ENCODE data around the gene MMP24OS. TPM values are rescaled to one million over a fixed set of nuclear protein-coding genes. Genes with fewer than 3 reads are reported as not detected.

MMP24OS gene
- total and polyA plus RNA-seq, 4 donors, result 5.2 to 16.0 (median 10.3) TPM

DNA sequence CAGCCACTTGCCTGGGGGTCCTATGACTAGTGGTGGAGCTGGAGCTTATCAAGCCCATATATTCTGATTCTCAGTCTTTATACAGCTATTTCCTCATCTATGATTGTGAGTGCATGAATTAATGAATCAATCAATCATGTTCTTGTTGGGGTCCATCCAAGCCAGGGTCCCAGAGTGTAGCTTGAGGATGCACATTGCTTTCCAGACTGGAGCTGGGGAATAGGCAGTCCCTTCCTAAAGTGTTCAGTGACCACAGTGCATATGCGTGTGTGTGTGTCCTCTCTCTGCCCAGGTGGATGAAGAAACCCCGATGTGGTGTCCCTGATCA, 26.3 kb downstream of the MMP24OS start:
- no peak overlapping the region for H3K9ac ChIP-seq (ENCODE audit: low read depth in 1 of 2, low read length in 2 of 2)
- no peak overlapping the region for H3K27ac ChIP-seq (ENCODE audit: low read depth in 1 of 2, low read length in 2 of 2)
- WGBS, result 94% methylated on average over 2 of the region's 2 CpGs
- H3K36me3 ChIP-seq (ENCODE audit: control insufficient read depth in 4 of 4, insufficient read depth in 3 of 4, low read depth in 1 of 4, low read length in 3 of 4), result no peaks in the 10 kb centered on the region
- no peaks in the 10 kb centered on the region for H3K27me3 ChIP-seq (ENCODE audit: control insufficient read depth in 4 of 4, insufficient read depth in 4 of 4, low read length in 3 of 4)
- no peak for DNase-seq (ENCODE audit: low spot score)
- H3K9me3 ChIP-seq (ENCODE audit: control insufficient read depth in 4 of 4, low read length in 3 of 4), result no peaks in the 10 kb centered on the region
- H3K4me1 ChIP-seq (ENCODE audit: control insufficient read depth in 4 of 4, insufficient read depth in 4 of 4, low read length in 3 of 4), result no peaks in the 10 kb centered on the region
- no peak overlapping the region for H3K4me3 ChIP-seq (ENCODE audit: low read depth in 1 of 3, low read length in 3 of 3)
- TF ChIP-seq RXRA (IDR thresholded peaks at IDR 0.05) (no peak), FOXA2 (IDR thresholded peaks at IDR 0.05) (no peak), FOXA1 (IDR thresholded peaks at IDR 0.05) (no peak), NR2F2 (IDR thresholded peaks at IDR 0.05) (no peak), RAD21 (IDR thresholded peaks at IDR 0.05) (no peak), TAF1 (conservative IDR thresholded peaks at IDR 0.05) (no peak), EGR1 (IDR thresholded peaks at IDR 0.05; ENCODE audit: low read depth in 2 of 2) (no peak), JUND (IDR thresholded peaks at IDR 0.05) (no peak)
- TF ChIP-seq, protein P1, sequence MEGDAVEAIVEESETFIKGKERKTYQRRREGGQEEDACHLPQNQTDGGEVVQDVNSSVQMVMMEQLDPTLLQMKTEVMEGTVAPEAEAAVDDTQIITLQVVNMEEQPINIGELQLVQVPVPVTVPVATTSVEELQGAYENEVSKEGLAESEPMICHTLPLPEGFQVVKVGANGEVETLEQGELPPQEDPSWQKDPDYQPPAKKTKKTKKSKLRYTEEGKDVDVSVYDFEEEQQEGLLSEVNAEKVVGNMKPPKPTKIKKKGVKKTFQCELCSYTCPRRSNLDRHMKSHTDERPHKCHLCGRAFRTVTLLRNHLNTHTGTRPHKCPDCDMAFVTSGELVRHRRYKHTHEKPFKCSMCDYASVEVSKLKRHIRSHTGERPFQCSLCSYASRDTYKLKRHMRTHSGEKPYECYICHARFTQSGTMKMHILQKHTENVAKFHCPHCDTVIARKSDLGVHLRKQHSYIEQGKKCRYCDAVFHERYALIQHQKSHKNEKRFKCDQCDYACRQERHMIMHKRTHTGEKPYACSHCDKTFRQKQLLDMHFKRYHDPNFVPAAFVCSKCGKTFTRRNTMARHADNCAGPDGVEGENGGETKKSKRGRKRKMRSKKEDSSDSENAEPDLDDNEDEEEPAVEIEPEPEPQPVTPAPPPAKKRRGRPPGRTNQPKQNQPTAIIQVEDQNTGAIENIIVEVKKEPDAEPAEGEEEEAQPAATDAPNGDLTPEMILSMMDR (IDR thresholded peaks at IDR 0.05; ENCODE audit: low read depth, low read length, missing input control), result no peak
- TF ChIP-seq, protein P2, sequence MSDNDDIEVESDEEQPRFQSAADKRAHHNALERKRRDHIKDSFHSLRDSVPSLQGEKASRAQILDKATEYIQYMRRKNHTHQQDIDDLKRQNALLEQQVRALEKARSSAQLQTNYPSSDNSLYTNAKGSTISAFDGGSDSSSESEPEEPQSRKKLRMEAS (IDR thresholded peaks at IDR 0.05), result no peak
- TF ChIP-seq, protein P3, sequence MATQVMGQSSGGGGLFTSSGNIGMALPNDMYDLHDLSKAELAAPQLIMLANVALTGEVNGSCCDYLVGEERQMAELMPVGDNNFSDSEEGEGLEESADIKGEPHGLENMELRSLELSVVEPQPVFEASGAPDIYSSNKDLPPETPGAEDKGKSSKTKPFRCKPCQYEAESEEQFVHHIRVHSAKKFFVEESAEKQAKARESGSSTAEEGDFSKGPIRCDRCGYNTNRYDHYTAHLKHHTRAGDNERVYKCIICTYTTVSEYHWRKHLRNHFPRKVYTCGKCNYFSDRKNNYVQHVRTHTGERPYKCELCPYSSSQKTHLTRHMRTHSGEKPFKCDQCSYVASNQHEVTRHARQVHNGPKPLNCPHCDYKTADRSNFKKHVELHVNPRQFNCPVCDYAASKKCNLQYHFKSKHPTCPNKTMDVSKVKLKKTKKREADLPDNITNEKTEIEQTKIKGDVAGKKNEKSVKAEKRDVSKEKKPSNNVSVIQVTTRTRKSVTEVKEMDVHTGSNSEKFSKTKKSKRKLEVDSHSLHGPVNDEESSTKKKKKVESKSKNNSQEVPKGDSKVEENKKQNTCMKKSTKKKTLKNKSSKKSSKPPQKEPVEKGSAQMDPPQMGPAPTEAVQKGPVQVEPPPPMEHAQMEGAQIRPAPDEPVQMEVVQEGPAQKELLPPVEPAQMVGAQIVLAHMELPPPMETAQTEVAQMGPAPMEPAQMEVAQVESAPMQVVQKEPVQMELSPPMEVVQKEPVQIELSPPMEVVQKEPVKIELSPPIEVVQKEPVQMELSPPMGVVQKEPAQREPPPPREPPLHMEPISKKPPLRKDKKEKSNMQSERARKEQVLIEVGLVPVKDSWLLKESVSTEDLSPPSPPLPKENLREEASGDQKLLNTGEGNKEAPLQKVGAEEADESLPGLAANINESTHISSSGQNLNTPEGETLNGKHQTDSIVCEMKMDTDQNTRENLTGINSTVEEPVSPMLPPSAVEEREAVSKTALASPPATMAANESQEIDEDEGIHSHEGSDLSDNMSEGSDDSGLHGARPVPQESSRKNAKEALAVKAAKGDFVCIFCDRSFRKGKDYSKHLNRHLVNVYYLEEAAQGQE (IDR thresholded peaks at IDR 0.05), result no peak

DNA sequence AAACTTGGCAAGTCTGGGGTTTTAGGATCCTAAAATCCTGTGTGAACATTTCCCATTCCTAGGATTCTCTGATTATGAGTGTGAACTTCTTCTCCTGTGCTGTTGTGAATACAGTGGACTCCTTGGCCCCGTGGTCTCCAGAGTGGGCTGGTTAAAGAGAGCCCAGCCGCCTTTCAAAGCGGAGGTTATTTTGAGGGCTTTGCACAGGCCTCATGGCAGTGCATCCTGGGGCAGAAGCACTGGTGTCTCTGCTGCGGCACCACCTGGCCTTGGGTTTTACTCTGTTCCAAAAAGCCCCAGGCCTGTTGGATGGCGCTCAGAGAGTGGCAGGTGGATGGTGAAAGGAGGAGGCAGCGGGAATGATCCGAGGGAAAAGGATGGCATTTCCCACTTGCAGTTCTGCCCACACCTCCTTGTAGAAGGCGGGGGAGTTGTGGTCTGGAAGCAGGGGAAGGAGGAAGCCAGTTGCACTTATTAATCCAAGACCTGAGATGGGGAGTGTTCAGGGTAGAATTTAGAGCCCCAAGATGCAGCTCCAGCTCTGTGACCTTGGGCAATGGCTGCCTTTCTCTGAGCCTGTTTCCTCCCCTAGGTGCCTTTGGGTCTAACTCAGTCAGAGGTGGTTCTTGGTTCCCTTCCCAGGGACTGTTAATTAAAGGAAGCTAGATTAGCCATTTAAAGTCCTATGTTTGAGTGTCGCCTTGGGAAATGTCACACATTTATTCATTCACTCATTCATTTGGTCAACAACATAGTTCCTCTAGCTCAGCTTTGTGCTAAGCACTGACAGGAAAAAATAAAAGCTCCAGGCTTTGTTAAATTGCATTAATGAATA, 29.1 kb downstream of the MMP24OS start:
- Histone ChIP-seq H3K27me3 (ENCODE audit: control insufficient read depth in 4 of 4, insufficient read depth in 4 of 4, low read length in 3 of 4) (no peaks in the 10 kb centered on the region), H3K9ac (ENCODE audit: low read depth in 1 of 2, low read length in 2 of 2) (no peak overlapping the region), H3K27ac (ENCODE audit: low read depth in 1 of 2, low read length in 2 of 2) (no peak overlapping the region), H3K4me3 (ENCODE audit: low read depth in 1 of 3, low read length in 3 of 3) (no peak overlapping the region), H3K36me3 (ENCODE audit: control insufficient read depth in 4 of 4, insufficient read depth in 3 of 4, low read depth in 1 of 4, low read length in 3 of 4) (no peaks in the 10 kb centered on the region), H3K4me1 (ENCODE audit: control insufficient read depth in 4 of 4, insufficient read depth in 4 of 4, low read length in 3 of 4) (no peaks in the 10 kb centered on the region), H3K9me3 (ENCODE audit: control insufficient read depth in 4 of 4, low read length in 3 of 4) (no peaks in the 10 kb centered on the region)
- no peak for DNase-seq (ENCODE audit: low spot score)
- WGBS, result 93% methylated on average over 9 of the region's 9 CpGs
- TF ChIP-seq NR2F2 (IDR thresholded peaks at IDR 0.05) (no peak), EGR1 (IDR thresholded peaks at IDR 0.05; ENCODE audit: low read depth in 2 of 2) (no peak), RAD21 (IDR thresholded peaks at IDR 0.05) (no peak), RXRA (IDR thresholded peaks at IDR 0.05) (no peak), TAF1 (conservative IDR thresholded peaks at IDR 0.05) (no peak), FOXA1 (IDR thresholded peaks at IDR 0.05) (no peak), SP1 (IDR thresholded peaks at IDR 0.05) (no peak), FOXA2 (IDR thresholded peaks at IDR 0.05) (no peak), YY1 (IDR thresholded peaks at IDR 0.05) (no peak)
- TF ChIP-seq, protein P2 (IDR thresholded peaks at IDR 0.05), result no peak
- TF ChIP-seq, protein P4, sequence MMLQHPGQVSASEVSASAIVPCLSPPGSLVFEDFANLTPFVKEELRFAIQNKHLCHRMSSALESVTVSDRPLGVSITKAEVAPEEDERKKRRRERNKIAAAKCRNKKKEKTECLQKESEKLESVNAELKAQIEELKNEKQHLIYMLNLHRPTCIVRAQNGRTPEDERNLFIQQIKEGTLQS (IDR thresholded peaks at IDR 0.05), result no peak
- TF ChIP-seq, protein P5, sequence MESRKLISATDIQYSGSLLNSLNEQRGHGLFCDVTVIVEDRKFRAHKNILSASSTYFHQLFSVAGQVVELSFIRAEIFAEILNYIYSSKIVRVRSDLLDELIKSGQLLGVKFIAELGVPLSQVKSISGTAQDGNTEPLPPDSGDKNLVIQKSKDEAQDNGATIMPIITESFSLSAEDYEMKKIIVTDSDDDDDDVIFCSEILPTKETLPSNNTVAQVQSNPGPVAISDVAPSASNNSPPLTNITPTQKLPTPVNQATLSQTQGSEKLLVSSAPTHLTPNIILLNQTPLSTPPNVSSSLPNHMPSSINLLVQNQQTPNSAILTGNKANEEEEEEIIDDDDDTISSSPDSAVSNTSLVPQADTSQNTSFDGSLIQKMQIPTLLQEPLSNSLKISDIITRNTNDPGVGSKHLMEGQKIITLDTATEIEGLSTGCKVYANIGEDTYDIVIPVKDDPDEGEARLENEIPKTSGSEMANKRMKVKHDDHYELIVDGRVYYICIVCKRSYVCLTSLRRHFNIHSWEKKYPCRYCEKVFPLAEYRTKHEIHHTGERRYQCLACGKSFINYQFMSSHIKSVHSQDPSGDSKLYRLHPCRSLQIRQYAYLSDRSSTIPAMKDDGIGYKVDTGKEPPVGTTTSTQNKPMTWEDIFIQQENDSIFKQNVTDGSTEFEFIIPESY (IDR thresholded peaks at IDR 0.05), result no peak
- TF ChIP-seq, protein P1 (IDR thresholded peaks at IDR 0.05; ENCODE audit: low read depth, low read length, missing input control), result no peak
- TF ChIP-seq, protein P3 (IDR thresholded peaks at IDR 0.05), result no peak
